Measurements from ENCODE around the gene COL5A3. TPM values are rescaled to one million over a fixed set of nuclear protein-coding genes. Genes with fewer than 3 reads are reported as not detected.

Gene COL5A3
- total RNA-seq, 2 experiments from 2014 or later, result 4.4 to 5.2 TPM

DNA sequence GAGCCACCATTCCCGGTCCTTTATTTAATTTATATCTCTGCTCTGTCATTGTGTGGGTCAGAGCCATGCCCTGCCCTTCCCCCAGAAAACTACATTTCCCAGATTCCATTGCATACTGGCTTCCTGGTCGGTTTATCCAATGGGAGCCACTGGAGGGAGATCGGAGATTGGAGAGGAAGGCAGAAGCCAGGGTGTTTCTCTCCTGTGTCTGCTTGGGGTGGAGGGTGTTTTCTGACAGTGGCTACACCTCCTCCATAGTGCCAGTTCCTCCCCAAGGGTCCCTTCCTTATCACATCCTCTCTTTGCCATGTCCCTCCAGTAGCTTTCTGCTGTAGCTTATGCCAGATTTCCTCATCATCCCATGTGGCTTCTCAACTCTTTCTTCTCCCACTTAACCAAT, 93.0 kb downstream of the COL5A3 start:
- DNase-seq (peak in 1 of 14 experiments; percentile 32), ATAC-seq (ENCODE audit: poor library complexity) (no peak)
- Histone ChIP-seq H3K9me3 (ENCODE audit: control insufficient read depth in 1 of 2, insufficient read depth in 1 of 2, low read length in 2 of 2) (peaks cover 0 to 9% of the 10 kb centered on the region in 2 experiments), H3K4me1 (ENCODE audit: insufficient read depth, low read length) (peaks cover 17% of the 10 kb centered on the region), H3K4me3 (ENCODE audit: low read length) (no peak overlapping the region), H3K36me3 (ENCODE audit: insufficient read depth, low read length) (no peaks in the 10 kb centered on the region), H3K27ac (ENCODE audit: low read depth in 1 of 2, low read length in 2 of 2) (no peak overlapping the region), H3K27me3 (ENCODE audit: control insufficient read depth in 1 of 2, insufficient read depth in 2 of 2, low read length in 2 of 2) (peaks cover 8 to 21% of the 10 kb centered on the region in 2 experiments)
- Mint-ChIP-seq H3K27me3 (peaks cover 40% of the 10 kb centered on the region), H3K4me1 (ENCODE audit: low read depth) (peaks cover 7% of the 10 kb centered on the region), H3K36me3 (ENCODE audit: low read depth) (no peaks in the 10 kb centered on the region), H3K9me3 (no peaks in the 10 kb centered on the region), H3K27ac (no peak overlapping the region), H3K4me3 (no peak overlapping the region)
- intact Hi-C loops (cut with DNase I, micrococcal nuclease), result loop anchor here in 1 of 2 experiments (10.0 kb wide), 1 partner anchor 713 kb away; no protein-coding TSS in a partner anchor
- CTCF ChIA-PET, result no interaction called here
- POLR2A ChIA-PET, result no interaction called here
- no peak for TF ChIP-seq CTCF (IDR thresholded peaks at IDR 0.05)

DNA sequence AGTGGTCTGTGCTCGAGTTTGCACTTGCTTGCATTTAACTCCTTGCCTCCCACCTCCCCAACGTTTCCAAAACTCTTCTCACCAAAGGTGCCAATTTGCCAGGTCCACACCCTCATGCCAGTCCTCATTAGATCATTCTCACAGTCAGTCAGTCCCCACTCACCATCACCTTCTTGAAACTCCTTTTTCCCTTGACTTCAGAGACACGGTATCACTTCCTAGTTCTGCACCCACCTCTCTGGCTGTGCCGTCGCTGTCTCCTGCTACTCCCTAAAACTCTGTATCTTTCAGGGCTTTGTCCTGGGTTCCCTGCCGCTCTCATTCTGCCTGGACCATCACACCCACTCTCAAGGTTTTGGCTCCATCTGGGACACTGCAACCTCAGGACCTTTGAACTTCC, 93.6 kb downstream of the COL5A3 start:
- H3K4me3 ChIP-seq (ENCODE audit: low read length), result no peak overlapping the region
- CTCF ChIA-PET, result no interaction called here
- H3K27me3 Mint-ChIP-seq, result peaks cover 36% of the 10 kb centered on the region
- H3K4me3 Mint-ChIP-seq, result peak overlapping the region; percentile 42
- intact Hi-C loops (cut with DNase I, micrococcal nuclease), result loop anchor here in 1 of 2 experiments (10.0 kb wide), 1 partner anchor 712 kb away; no protein-coding TSS in a partner anchor
- POLR2A ChIA-PET, result no interaction called here
- no peaks in the 10 kb centered on the region for H3K36me3 Mint-ChIP-seq (ENCODE audit: low read depth)
- H3K27ac ChIP-seq (ENCODE audit: low read depth in 1 of 2, low read length in 2 of 2), result no peak overlapping the region
- H3K4me1 ChIP-seq (ENCODE audit: insufficient read depth, low read length), result peaks cover 17% of the 10 kb centered on the region
- H3K9me3 ChIP-seq (ENCODE audit: control insufficient read depth in 1 of 2, insufficient read depth in 1 of 2, low read length in 2 of 2), result peaks cover 0 to 10% of the 10 kb centered on the region in 2 experiments
- H3K9me3 Mint-ChIP-seq, result no peaks in the 10 kb centered on the region
- no peak for TF ChIP-seq CTCF (IDR thresholded peaks at IDR 0.05)
- peaks cover 13 to 26% of the 10 kb centered on the region in 2 experiments for H3K27me3 ChIP-seq (ENCODE audit: control insufficient read depth in 1 of 2, insufficient read depth in 2 of 2, low read length in 2 of 2)
- ATAC-seq (ENCODE audit: poor library complexity) (no peak), DNase-seq (no peak)
- no peak overlapping the region for H3K27ac Mint-ChIP-seq
- no peaks in the 10 kb centered on the region for H3K36me3 ChIP-seq (ENCODE audit: insufficient read depth, low read length)
- H3K4me1 Mint-ChIP-seq (ENCODE audit: low read depth), result peaks cover 7% of the 10 kb centered on the region

DNA sequence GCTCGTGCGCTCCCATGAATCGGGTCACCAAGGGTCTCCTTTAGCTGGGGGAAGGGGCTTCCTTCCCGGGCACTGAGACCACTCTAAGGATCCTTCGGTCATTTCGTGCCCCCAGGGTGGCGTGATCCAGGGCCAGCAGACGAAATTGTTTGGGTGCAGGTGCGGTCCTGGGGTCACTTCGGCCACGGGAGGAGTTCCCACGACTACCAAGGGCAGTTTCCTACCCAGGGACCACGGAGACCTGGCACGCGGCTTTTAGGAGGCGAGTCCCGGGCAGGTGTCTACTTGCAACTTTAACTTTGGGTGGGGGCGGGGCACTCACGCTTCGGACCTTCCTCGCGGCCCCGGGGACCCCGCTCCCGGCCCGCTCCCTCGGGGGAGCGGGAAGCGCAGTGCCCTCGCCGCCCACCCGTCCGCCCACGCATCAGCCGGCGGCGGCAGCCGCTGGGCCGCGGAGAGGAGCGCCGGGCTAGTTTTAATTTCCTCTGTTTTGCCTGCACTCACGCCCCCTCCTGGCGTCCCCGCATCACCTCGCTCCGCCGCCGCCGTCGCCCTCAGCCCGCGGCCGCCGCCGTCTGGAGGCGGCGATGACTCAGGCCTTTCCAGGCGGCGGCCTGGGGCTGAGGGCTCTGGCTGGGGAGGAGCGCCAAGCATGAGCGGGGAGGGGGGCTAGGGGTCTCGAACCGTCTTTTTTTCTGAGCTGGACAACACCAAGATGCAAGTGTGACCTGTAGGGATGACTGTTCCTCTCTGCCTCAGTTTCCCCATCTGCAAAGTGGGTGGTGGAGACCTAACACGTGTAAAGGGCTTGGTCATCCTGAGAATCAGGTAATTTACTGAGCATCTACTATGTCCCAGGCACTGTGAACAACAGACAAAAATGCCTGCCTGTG, 95.7 kb downstream of the COL5A3 start:
- H3K4me1 ChIP-seq (ENCODE audit: insufficient read depth, low read length), result peaks cover 17% of the 10 kb centered on the region
- DNase-seq, result peak; percentile 65 to 91 (median 80)
- H3K9me3 ChIP-seq (ENCODE audit: control insufficient read depth in 1 of 2, insufficient read depth in 1 of 2, low read length in 2 of 2), result peaks cover 0 to 10% of the 10 kb centered on the region in 2 experiments
- H3K27me3 ChIP-seq (ENCODE audit: control insufficient read depth in 1 of 2, insufficient read depth in 2 of 2, low read length in 2 of 2), result peaks cover 16 to 32% of the 10 kb centered on the region in 2 experiments
- H3K4me1 Mint-ChIP-seq (ENCODE audit: low read depth), result peaks cover 7% of the 10 kb centered on the region
- H3K9me3 Mint-ChIP-seq, result no peaks in the 10 kb centered on the region
- no peak overlapping the region for H3K27ac Mint-ChIP-seq
- intact Hi-C loops (cut with DNase I, micrococcal nuclease), result loop anchor here (1.0 to 10.0 kb wide), 7 partner anchors 52 to 772 kb away; partner anchors contain the start of genes ZNF317 (in 2 of the 2) and PIN1 (in 1 of the 2)
- peak; percentile 90 for ATAC-seq (ENCODE audit: poor library complexity)
- no peak overlapping the region for H3K27ac ChIP-seq (ENCODE audit: low read depth in 1 of 2, low read length in 2 of 2)
- POLR2A ChIA-PET, result no interaction called here
- H3K36me3 ChIP-seq (ENCODE audit: insufficient read depth, low read length), result no peaks in the 10 kb centered on the region
- CTCF ChIA-PET, result no interaction called here
- TF ChIP-seq CTCF (IDR thresholded peaks at IDR 0.05), result peak; percentile 63
- peak overlapping the region; percentile 45 for H3K4me3 ChIP-seq (ENCODE audit: low read length)
- peaks cover 36% of the 10 kb centered on the region for H3K27me3 Mint-ChIP-seq
- peak overlapping the region; percentile 78 for H3K4me3 Mint-ChIP-seq
- no peaks in the 10 kb centered on the region for H3K36me3 Mint-ChIP-seq (ENCODE audit: low read depth)

Measured in CD4-positive, alpha-beta T cell (primary cell).